Activated CD8-positive, alpha-beta T cell treated with anti-CD3 and anti-CD28 coated beads, Interleukin-2, amount 10 ng/mL, durations not matched to agents 7 days and 5 days (primary cell): ENCODE measurements around the gene HSD17B2. TPM values are rescaled to one million over a fixed set of nuclear protein-coding genes. Genes with fewer than 3 reads are reported as not detected.
"Not testable (repeated sequence)": the region's sequence is repeated elsewhere in the genome, so short reads cannot be mapped to it uniquely, and the experiment has no call there.

Experiments
- ATAC-seq: fragments of 150-1000 bp; cut with Tn5 transposase; one replicate; pipeline ENCODE4 v1.10.0; 2021; ENCODE audit warnings: moderate library complexity
- CTCF ChIA-PET: fragments of 350-600 bp; sonication (Branson Sonifier 250); formaldehyde crosslinking; loops from one replicate; lab custom pipeline; 2021; ENCODE audit warnings: antibody characterized with exemption; lab: Charles Lee
- POLR2A ChIA-PET: fragments of 350-600 bp; sonication (Branson Sonifier 250); formaldehyde crosslinking; loops from one replicate; lab custom pipeline; 2021; ENCODE audit warnings: antibody characterized with exemption; lab: Charles Lee
- DNase-seq: peaks from one replicate; pipeline ENCODE4 v3.0.0-alpha.2; 2020
- H3K27ac Mint-ChIP-seq: one replicate; pipeline ENCODE4 v1.8.0; 2021; ENCODE audit warnings: mild to moderate bottlenecking, mixed read lengths
- H3K27me3 Mint-ChIP-seq: one replicate; pipeline ENCODE4 v1.8.0; 2021; ENCODE audit warnings: low read depth, mixed read lengths
- H3K36me3 Mint-ChIP-seq: one replicate; pipeline ENCODE4 v1.8.0; 2021; ENCODE audit warnings: low read depth, mixed read lengths
- H3K4me1 Mint-ChIP-seq: one replicate; pipeline ENCODE4 v1.8.0; 2021; ENCODE audit warnings: low read depth, mixed read lengths
- H3K4me3 Mint-ChIP-seq: one replicate; pipeline ENCODE4 v1.8.0; 2021; ENCODE audit warnings: mild to moderate bottlenecking, mixed read lengths
- H3K9me3 Mint-ChIP-seq: one replicate; pipeline ENCODE4 v1.8.0; 2022; ENCODE audit warnings: mixed read lengths; ENCODE audit not compliant: insufficient read depth
- total RNA-seq, 2 experiments: library from RNA; stranded (reverse); gene quantifications; one replicate each; pipeline ENCODE4 v1.2.3, GENCODE V29; 2021

Gene HSD17B2
- total RNA-seq, 2 experiments from 2014 or later = not detected

GRCh38 chr16:82006036-82006435 is 29.0 kb upstream of the HSD17B2 start:
- ATAC-seq (no peak), DNase-seq (no peak)
- ChIA-PET CTCF (no interaction called here), POLR2A (no interaction called here)
- no peak overlapping the region for H3K4me3 Mint-ChIP-seq
- H3K36me3 Mint-ChIP-seq = peaks cover 55% of the 10 kb centered on the region
- peaks cover 15% of the 10 kb centered on the region for H3K4me1 Mint-ChIP-seq
- H3K27me3 Mint-ChIP-seq = no peaks in the 10 kb centered on the region
- no peak overlapping the region for H3K27ac Mint-ChIP-seq
- H3K9me3 Mint-ChIP-seq = peaks cover 21% of the 10 kb centered on the region

- DNase-seq (no peak), ATAC-seq (no peak)
- H3K4me3 Mint-ChIP-seq = no peak overlapping the region
- peaks cover 20% of the 10 kb centered on the region for H3K4me1 Mint-ChIP-seq
- H3K36me3 Mint-ChIP-seq = peaks cover 49% of the 10 kb centered on the region
- no peak overlapping the region for H3K27ac Mint-ChIP-seq
- POLR2A ChIA-PET = no interaction called here
- peaks cover 3% of the 10 kb centered on the region for H3K27me3 Mint-ChIP-seq
- peaks cover 21% of the 10 kb centered on the region for H3K9me3 Mint-ChIP-seq
- CTCF ChIA-PET = no interaction called here
Observed at GRCh38 chr16:82007189-82007588, 27.9 kb upstream of the HSD17B2 start.

GRCh38 chr16:82008957-82009592 is 26.0 kb upstream of the HSD17B2 start:
- H3K4me3 Mint-ChIP-seq = no peak overlapping the region
- H3K36me3 Mint-ChIP-seq = peaks cover 40% of the 10 kb centered on the region
- H3K4me1 Mint-ChIP-seq = peaks cover 18% of the 10 kb centered on the region
- peaks cover 8% of the 10 kb centered on the region for H3K27me3 Mint-ChIP-seq
- ATAC-seq (no peak), DNase-seq (no peak)
- H3K27ac Mint-ChIP-seq = peak overlapping the region; percentile 14
- ChIA-PET CTCF (no interaction called here), POLR2A (no interaction called here)
- peaks cover 21% of the 10 kb centered on the region for H3K9me3 Mint-ChIP-seq

DNA sequence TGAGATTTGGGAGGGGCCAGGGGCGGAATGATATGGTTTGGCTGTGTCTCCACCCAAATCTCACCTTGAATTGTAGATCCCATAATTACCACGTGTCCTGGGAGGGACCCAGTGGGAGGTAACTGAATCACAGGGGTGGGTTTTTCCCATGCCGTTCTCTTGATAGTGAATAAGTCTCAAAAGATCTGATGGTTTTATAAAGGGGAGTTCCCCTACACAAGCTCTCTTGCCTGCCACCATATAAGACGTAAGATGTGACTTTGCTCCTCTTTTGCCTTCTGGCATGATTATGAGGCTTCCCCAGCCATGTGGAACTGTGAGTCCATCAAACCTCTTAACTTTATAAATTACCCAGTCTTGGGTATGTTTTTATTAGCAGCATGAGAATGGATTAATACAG is 25.3 kb upstream of the HSD17B2 start:
- H3K9me3 Mint-ChIP-seq = peaks cover 21% of the 10 kb centered on the region
- ATAC-seq, POLR2A ChIA-PET, H3K4me3 Mint-ChIP-seq, DNase-seq, H3K27me3 Mint-ChIP-seq: not testable (repeated sequence)
- CTCF ChIA-PET = interaction anchor here (1.6 kb wide), 1 partner anchor 120 kb away, joined by 4 read pairs; no protein-coding TSS in a partner anchor
- H3K27ac Mint-ChIP-seq = peak overlapping the region; percentile 14
- peaks cover 18% of the 10 kb centered on the region for H3K4me1 Mint-ChIP-seq
- H3K36me3 Mint-ChIP-seq = peaks cover 34% of the 10 kb centered on the region

GRCh38 chr16:82010649-82011048 is 24.4 kb upstream of the HSD17B2 start:
- H3K36me3 Mint-ChIP-seq = peaks cover 34% of the 10 kb centered on the region
- peaks cover 21% of the 10 kb centered on the region for H3K9me3 Mint-ChIP-seq
- peaks cover 18% of the 10 kb centered on the region for H3K4me1 Mint-ChIP-seq
- H3K4me3 Mint-ChIP-seq = peak overlapping the region; percentile 85
- ChIA-PET POLR2A (no interaction called here), CTCF (interaction anchor here (1.0 to 1.6 kb wide), 2 partner anchors 121 to 220 kb away, joined by 3 to 4 read pairs; no protein-coding TSS in a partner anchor)
- H3K27ac Mint-ChIP-seq = peak overlapping the region; percentile 87
- DNase-seq = no peak
- H3K27me3 Mint-ChIP-seq = peaks cover 13% of the 10 kb centered on the region
- ATAC-seq = peak; percentile 5

- Mint-ChIP-seq H3K27me3 (peaks cover 14% of the 10 kb centered on the region), H3K9me3 (peaks cover 21% of the 10 kb centered on the region), H3K4me1 (peaks cover 18% of the 10 kb centered on the region), H3K36me3 (peaks cover 33% of the 10 kb centered on the region), H3K27ac (peak within 1 kb of the TSS; percentile 87), H3K4me3 (peak within 1 kb of the TSS; percentile 85)
- peak; percentile 80 for DNase-seq
- ATAC-seq = peak; percentile 94
- POLR2A ChIA-PET = no interaction called here
- CTCF ChIA-PET = interaction anchor here (1.0 to 1.6 kb wide), 2 partner anchors 121 to 219 kb away, joined by 3 to 4 read pairs; no protein-coding TSS in a partner anchor
Observed at GRCh38 chr16:82011199-82011641, 23.8 kb upstream of the HSD17B2 start, which contains the start of gene SDR42E1. SDR42E1 (minus strand) TSS chr16:82011470; CDS start chr16:82000858, 10,612 bp downstream.

- POLR2A ChIA-PET = no interaction called here
- Mint-ChIP-seq H3K4me3 (no peak overlapping the region), H3K4me1 (peaks cover 18% of the 10 kb centered on the region), H3K27ac (no peak overlapping the region), H3K36me3 (peaks cover 28% of the 10 kb centered on the region), H3K9me3 (peaks cover 19% of the 10 kb centered on the region), H3K27me3 (peaks cover 16% of the 10 kb centered on the region)
- no peak for ATAC-seq
- no peak for DNase-seq
- CTCF ChIA-PET = no interaction called here
Observed at GRCh38 chr16:82013139-82013538, 21.9 kb upstream of the HSD17B2 start.

- ATAC-seq (no peak), DNase-seq (no peak)
- POLR2A ChIA-PET = no interaction called here
- Mint-ChIP-seq H3K36me3 (no peaks in the 10 kb centered on the region), H3K4me1 (peaks cover 5% of the 10 kb centered on the region), H3K4me3 (no peak overlapping the region), H3K9me3 (no peaks in the 10 kb centered on the region), H3K27ac (no peak overlapping the region), H3K27me3 (peaks cover 20% of the 10 kb centered on the region)
- CTCF ChIA-PET = no interaction called here
Observed at GRCh38 chr16:82016263-82016662, 18.8 kb upstream of the HSD17B2 start.

GRCh38 chr16:82016964-82017363 is 18.1 kb upstream of the HSD17B2 start:
- Mint-ChIP-seq H3K27me3 (peaks cover 20% of the 10 kb centered on the region), H3K27ac (no peak overlapping the region), H3K9me3 (no peaks in the 10 kb centered on the region), H3K4me3 (no peak overlapping the region), H3K4me1 (no peaks in the 10 kb centered on the region), H3K36me3 (no peaks in the 10 kb centered on the region)
- ATAC-seq = no peak
- ChIA-PET CTCF (no interaction called here), POLR2A (no interaction called here)
- DNase-seq = no peak

- ATAC-seq (no peak), DNase-seq (no peak)
- Mint-ChIP-seq H3K36me3 (no peaks in the 10 kb centered on the region), H3K9me3 (no peaks in the 10 kb centered on the region), H3K4me3 (no peak overlapping the region), H3K27ac (no peak overlapping the region), H3K27me3 (peaks cover 14% of the 10 kb centered on the region), H3K4me1 (no peaks in the 10 kb centered on the region)
- POLR2A ChIA-PET = no interaction called here
- CTCF ChIA-PET = interaction anchor here (0.5 kb wide), 1 partner anchor 37 kb away, joined by 3 read pairs; no protein-coding TSS in a partner anchor
Observed at GRCh38 chr16:82017911-82018568, 17.0 kb upstream of the HSD17B2 start.

DNA sequence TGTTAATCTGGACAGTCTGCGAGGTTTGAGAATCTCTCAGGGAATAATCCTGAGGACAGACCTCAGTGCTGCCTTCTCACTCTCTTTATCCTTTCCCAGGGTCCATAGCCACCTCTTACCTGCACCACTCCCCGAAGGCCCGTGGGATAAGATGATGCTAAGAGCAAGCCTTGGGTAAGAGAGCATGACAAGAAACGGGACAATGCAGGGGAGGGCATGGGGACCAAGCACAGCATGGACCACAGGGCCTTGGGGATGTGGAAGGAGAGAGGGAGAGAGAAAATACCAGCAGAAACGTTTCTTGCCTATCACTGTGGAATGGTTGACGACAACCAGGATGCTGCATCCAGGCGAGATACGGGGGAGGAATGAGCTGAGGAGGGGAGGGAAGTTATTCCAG is 15.5 kb upstream of the HSD17B2 start:
- CTCF ChIA-PET = no interaction called here
- no peaks in the 10 kb centered on the region for H3K9me3 Mint-ChIP-seq

GRCh38 chr16:82020051-82020450 is 15.0 kb upstream of the HSD17B2 start:
- CTCF ChIA-PET = no interaction called here
- peaks cover 20% of the 10 kb centered on the region for H3K27me3 Mint-ChIP-seq
- no peak overlapping the region for H3K4me3 Mint-ChIP-seq
- DNase-seq = no peak
- H3K27ac Mint-ChIP-seq = no peak overlapping the region
- no peaks in the 10 kb centered on the region for H3K4me1 Mint-ChIP-seq
- POLR2A ChIA-PET = no interaction called here
- H3K36me3 Mint-ChIP-seq = no peaks in the 10 kb centered on the region
- ATAC-seq = no peak
- H3K9me3 Mint-ChIP-seq = no peaks in the 10 kb centered on the region

More for the DNA sequence above, 15.5 kb upstream of the HSD17B2 start:
- ATAC-seq (no peak), DNase-seq (no peak)
- POLR2A ChIA-PET = no interaction called here
- Mint-ChIP-seq H3K27me3 (peaks cover 23% of the 10 kb centered on the region), H3K36me3 (no peaks in the 10 kb centered on the region), H3K27ac (no peak overlapping the region), H3K4me1 (no peaks in the 10 kb centered on the region), H3K4me3 (no peak overlapping the region)
